Measurements from ENCODE around the gene BAHCC1. TPM values are rescaled to one million over a fixed set of nuclear protein-coding genes. Genes with fewer than 3 reads are reported as not detected.
A peak's percentile ranks its signal among the peaks of the same experiment; 100 is the strongest.

BAHCC1 gene
- total and polyA plus RNA-seq, 9 of the 15 experiments (the other 6 are each of a cell fraction or from before 2014, with no cell fraction given): 0.14 to 26.9 (median 5.0) TPM

- TF ChIP-seq MAX (CRISPR knock-in tag; IDR thresholded peaks at IDR 0.05): no peak; the same call in 1 of the 2 replicates
- TF ChIP-seq GTF2B (IDR thresholded peaks at IDR 0.05; ENCODE audit: extremely low read depth, insufficient read length): no peak
- TF ChIP-seq NR2F6 (CRISPR knock-in tag; IDR thresholded peaks at IDR 0.05): no peak
- TF ChIP-seq ZNF174 (CRISPR knock-in tag; IDR thresholded peaks at IDR 0.05): no peak
- no peak for TF ChIP-seq C11orf30 (IDR thresholded peaks at IDR 0.05; ENCODE audit: low read depth)
- TF ChIP-seq RFX5 (IDR thresholded peaks at IDR 0.05; ENCODE audit: low read depth, low read length): no peak
- no peak for TF ChIP-seq POLR3A (IDR thresholded peaks at IDR 0.05; ENCODE audit: borderline replicate concordance, extremely low read depth, insufficient read depth, insufficient read length)
- TF ChIP-seq NR1H2 (CRISPR knock-in tag; IDR thresholded peaks at IDR 0.05): no peak
- no peak for TF ChIP-seq ZNF133 (CRISPR knock-in tag; IDR thresholded peaks at IDR 0.05)
- no peak for TF ChIP-seq MXD1 (CRISPR knock-in tag; IDR thresholded peaks at IDR 0.05; ENCODE audit: borderline replicate concordance, poor library complexity, severe bottlenecking)
- no peak for TF ChIP-seq SNRNP70 (optimal IDR thresholded peaks at IDR 0.05; ENCODE audit: low read depth, low read length)
- TF ChIP-seq ZNF212 (CRISPR knock-in tag; IDR thresholded peaks at IDR 0.05): peak; percentile 42; the same call in 1 of the 2 replicates
- TF ChIP-seq NCOR1 (IDR thresholded peaks at IDR 0.05): no peak
- TF ChIP-seq ZNF696 (CRISPR knock-in tag; conservative IDR thresholded peaks at IDR 0.05): no peak
- no peak for TF ChIP-seq SETDB1 (IDR thresholded peaks at IDR 0.05; ENCODE audit: low read length)
- TF ChIP-seq CREB3 (tag; conservative IDR thresholded peaks at IDR 0.05; ENCODE audit: low read depth): no peak
- TF ChIP-seq GTF2E2 (tag; IDR thresholded peaks at IDR 0.05): no peak
- 0 out of 2 replicates have a peak, but pooled peaks have one; percentile 33 for TF ChIP-seq CGGBP1 (CRISPR knock-in tag; IDR thresholded peaks at IDR 0.05)
- TF ChIP-seq RUNX1 (IDR thresholded peaks at IDR 0.05; ENCODE audit: low read depth): no peak
- no peak for TF ChIP-seq ZNF584 (CRISPR knock-in tag; IDR thresholded peaks at IDR 0.05; ENCODE audit: low read depth)
- TF ChIP-seq ZNF586 (CRISPR knock-in tag; conservative IDR thresholded peaks at IDR 0.05): no peak
- no peak for TF ChIP-seq SIN3A (IDR thresholded peaks at IDR 0.05; ENCODE audit: borderline replicate concordance in 2 of 2, control insufficient read depth in 1 of 2, low read depth in 2 of 2, low read length in 2 of 2)
- no peak for TF ChIP-seq HNRNPUL1 (IDR thresholded peaks at IDR 0.05; ENCODE audit: low read length)
- TF ChIP-seq GATA2 (CRISPR knock-in tag; IDR thresholded peaks at IDR 0.05): no peak
- no peak for TF ChIP-seq BACH1 (tag; IDR thresholded peaks at IDR 0.05)
- 0 out of 2 replicates have a peak, but pooled peaks have one; percentile 9 for TF ChIP-seq EGR1 (conservative IDR thresholded peaks at IDR 0.05)
- TF ChIP-seq RHOXF2B (CRISPR knock-in tag; conservative IDR thresholded peaks at IDR 0.05): no peak
- TF ChIP-seq ZNF23 (CRISPR knock-in tag; IDR thresholded peaks at IDR 0.05): no peak
Measured at GRCh38 chr17:81346090-81346907, 49.0 kb upstream of the BAHCC1 start (continued).
